HEK293 (cell line): ENCODE measurements around the gene MTMR3.

Source experiments
- CTCF ChIA-PET: fragments of 350-600 bp; formaldehyde crosslinking; extraction: SDS; loops from one replicate; lab custom pipeline; 2021; ENCODE audit warnings: antibody characterized with exemption; lab: Yijun Ruan, JAX
- POLR2A ChIA-PET: fragments of 300-600 bp; formaldehyde crosslinking; extraction: SDS; loops from one replicate; lab custom pipeline; 2020; ENCODE audit warnings: antibody characterized with exemption, inconsistent platforms; lab: Yijun Ruan, JAX
- H3K27ac ChIP-seq: fragments of 200-500 bp; sonication (Bioruptor generic); 2 replicates; pipeline ENCODE4 v1.5.1; 2014; ENCODE audit warnings: low read depth, low read length, control low read depth, inconsistent platforms; ENCODE audit errors: extremely low read depth
- H3K36me3 ChIP-seq, 2 experiments: fragments of 200-500 bp in 1 of 2; sonication (Bioruptor generic) in 1 of 2; 1 replicate in 1 of 2; 2 replicates in 1 of 2; pipeline ENCODE4 v1.5.1; 2014 to 2017; ENCODE audit warnings: inconsistent platforms in 2 of 2, low read length in 2 of 2; ENCODE audit not compliant: control insufficient read depth in 2 of 2, insufficient read depth in 1 of 2
- H3K4me1 ChIP-seq: fragments of 200-500 bp; sonication (Bioruptor generic); 2 replicates; pipeline ENCODE4 v1.5.1; 2014; ENCODE audit warnings: mild to moderate bottlenecking, low read length, inconsistent platforms; ENCODE audit not compliant: control insufficient read depth, insufficient read depth
- H3K4me3 ChIP-seq: 2 replicates; pipeline ENCODE4 v1.5.1; 2011; ENCODE audit warnings: low read depth, mild to moderate bottlenecking, control low read depth, low read length, moderate library complexity
- H3K9me3 ChIP-seq: fragments of 200-500 bp; sonication (Bioruptor generic); 2 replicates; pipeline ENCODE4 v1.5.1; 2014; ENCODE audit warnings: low read depth, low read length, inconsistent platforms; ENCODE audit not compliant: control insufficient read depth, insufficient read depth
- BCL11B ChIP-seq: fragments of 450-650 bp; formaldehyde crosslinking; IDR thresholded peaks from 2 replicates; pipeline ENCODE4 v1.5.1; 2016; ENCODE audit warnings: low read depth, missing biosample characterization, missing genetic modification characterization
- GFI1B ChIP-seq: fragments of 450-650 bp; formaldehyde crosslinking; IDR thresholded peaks from 2 replicates; pipeline ENCODE4 v1.5.1; 2016; ENCODE audit warnings: missing biosample characterization, missing genetic modification characterization
- GLI2 ChIP-seq: fragments of 450-650 bp; formaldehyde crosslinking; IDR thresholded peaks from 2 replicates; pipeline ENCODE4; 2017; ENCODE audit warnings: missing biosample characterization, missing genetic modification characterization, low read depth, borderline replicate concordance
- MZF1 ChIP-seq: fragments of 450-650 bp; formaldehyde crosslinking; IDR thresholded peaks from 2 replicates; pipeline ENCODE4 v1.5.1; 2017; ENCODE audit warnings: missing biosample characterization, missing genetic modification characterization, borderline replicate concordance
- PRDM1 ChIP-seq: fragments of 450-650 bp; formaldehyde crosslinking; IDR thresholded peaks from 2 replicates; pipeline ENCODE4; 2016; ENCODE audit warnings: missing biosample characterization, missing genetic modification characterization
- ZBTB49 ChIP-seq: fragments of 450-650 bp; formaldehyde crosslinking; IDR thresholded peaks from 2 replicates; pipeline ENCODE4 v1.5.1; 2016; ENCODE audit warnings: missing biosample characterization, missing genetic modification characterization, low read depth
- ZBTB8A ChIP-seq: fragments of 450-650 bp; formaldehyde crosslinking; IDR thresholded peaks from 2 replicates; pipeline ENCODE4 v1.5.1; 2016; ENCODE audit warnings: missing biosample characterization, missing genetic modification characterization
- ZNF112 ChIP-seq: fragments of 450-650 bp; formaldehyde crosslinking; IDR thresholded peaks from 2 replicates; pipeline ENCODE4 v1.5.0; 2017; ENCODE audit warnings: missing biosample characterization, missing genetic modification characterization
- ZNF140 ChIP-seq: fragments of 450-650 bp; formaldehyde crosslinking; IDR thresholded peaks from 2 replicates; pipeline ENCODE4 v1.5.1; 2016; ENCODE audit warnings: missing biosample characterization, missing genetic modification characterization
- ZNF148 ChIP-seq: fragments of 450-650 bp; formaldehyde crosslinking; IDR thresholded peaks from 2 replicates; pipeline ENCODE4 v1.5.0; 2017; ENCODE audit warnings: missing biosample characterization, missing genetic modification characterization, borderline replicate concordance
- ZNF169 ChIP-seq: fragments of 450-650 bp; formaldehyde crosslinking; IDR thresholded peaks from 2 replicates; pipeline ENCODE4 v1.5.1; 2016; ENCODE audit warnings: missing biosample characterization, missing genetic modification characterization
- ZNF19 ChIP-seq: fragments of 450-650 bp; formaldehyde crosslinking; IDR thresholded peaks from 2 replicates; pipeline ENCODE4; 2016; ENCODE audit warnings: missing biosample characterization, missing genetic modification characterization, low read depth
- ZNF23 ChIP-seq: fragments of 450-650 bp; formaldehyde crosslinking; IDR thresholded peaks from 2 replicates; pipeline ENCODE4 v1.5.1; 2016; ENCODE audit warnings: missing biosample characterization, missing genetic modification characterization, borderline replicate concordance
- ZNF24 ChIP-seq: fragments of 450-650 bp; formaldehyde crosslinking; IDR thresholded peaks from 2 replicates; pipeline ENCODE4 v1.5.1; 2016; ENCODE audit warnings: missing biosample characterization, missing genetic modification characterization
- ZNF26 ChIP-seq: fragments of 450-650 bp; formaldehyde crosslinking; IDR thresholded peaks from 2 replicates; pipeline ENCODE4 v1.5.1; 2016; ENCODE audit warnings: missing biosample characterization, missing genetic modification characterization
- ZNF292 ChIP-seq: fragments of 450-650 bp; formaldehyde crosslinking; IDR thresholded peaks from 2 replicates; pipeline ENCODE4 v1.5.1; 2016; ENCODE audit warnings: low read depth, missing biosample characterization, missing genetic modification characterization, borderline replicate concordance
- ZNF362 ChIP-seq: fragments of 450-650 bp; formaldehyde crosslinking; IDR thresholded peaks from 2 replicates; pipeline ENCODE4 v1.5.1; 2016; ENCODE audit warnings: missing biosample characterization, missing genetic modification characterization
- ZNF404 ChIP-seq: fragments of 450-650 bp; formaldehyde crosslinking; IDR thresholded peaks from 2 replicates; pipeline ENCODE4 v1.5.1; 2017; ENCODE audit warnings: missing biosample characterization, missing genetic modification characterization
- ZNF416 ChIP-seq: fragments of 450-650 bp; formaldehyde crosslinking; IDR thresholded peaks from 2 replicates; pipeline ENCODE4 v1.5.1; 2016; ENCODE audit warnings: missing biosample characterization, missing genetic modification characterization
- ZNF423 ChIP-seq: fragments of 450-650 bp; formaldehyde crosslinking; IDR thresholded peaks from 2 replicates; pipeline ENCODE4 v1.5.1; 2016; ENCODE audit warnings: missing biosample characterization, missing genetic modification characterization
- ZNF426 ChIP-seq: fragments of 450-650 bp; formaldehyde crosslinking; IDR thresholded peaks from 2 replicates; pipeline ENCODE4 v1.5.1; 2017; ENCODE audit warnings: missing biosample characterization, missing genetic modification characterization, mild to moderate bottlenecking, inconsistent platforms, moderate library complexity
- ZNF433 ChIP-seq: fragments of 450-650 bp; formaldehyde crosslinking; IDR thresholded peaks from 2 replicates; pipeline ENCODE4 v1.5.1; 2016; ENCODE audit warnings: missing biosample characterization, missing genetic modification characterization, low read depth
- ZNF514 ChIP-seq: fragments of 450-650 bp; formaldehyde crosslinking; IDR thresholded peaks from 2 replicates; pipeline ENCODE4 v1.5.1; 2016; ENCODE audit warnings: missing biosample characterization, missing genetic modification characterization
- ZNF530 ChIP-seq: fragments of 450-650 bp; formaldehyde crosslinking; IDR thresholded peaks from 2 replicates; pipeline ENCODE4 v1.5.1; 2016; ENCODE audit warnings: low read depth, missing biosample characterization, missing genetic modification characterization
- ZNF580 ChIP-seq: fragments of 450-650 bp; formaldehyde crosslinking; IDR thresholded peaks from 2 replicates; pipeline ENCODE4 v1.5.1; 2016; ENCODE audit warnings: missing biosample characterization, missing genetic modification characterization
- ZNF610 ChIP-seq: fragments of 450-650 bp; formaldehyde crosslinking; IDR thresholded peaks from 2 replicates; pipeline ENCODE4 v1.5.1; 2016; ENCODE audit warnings: missing biosample characterization, missing genetic modification characterization, borderline replicate concordance
- ZNF704 ChIP-seq: fragments of 450-650 bp; formaldehyde crosslinking; IDR thresholded peaks from 2 replicates; pipeline ENCODE4 v1.5.1; 2016; ENCODE audit warnings: missing biosample characterization, missing genetic modification characterization
- ZNF777 ChIP-seq: fragments of 450-650 bp; formaldehyde crosslinking; IDR thresholded peaks from 2 replicates; pipeline ENCODE4 v1.5.1; 2017; ENCODE audit warnings: missing biosample characterization, missing genetic modification characterization, borderline replicate concordance

Gene MTMR3

GRCh38 chr22:29948385-29948769, 65.4 kb downstream of the MTMR3 start:
- no peaks in the 10 kb centered on the region for H3K36me3 ChIP-seq
- ChIA-PET POLR2A (interaction anchor here (0.6 kb wide), 1 partner anchor 54 kb away, joined by 5 read pairs; no protein-coding TSS in a partner anchor), CTCF (no interaction called here)
- H3K4me1 ChIP-seq: peaks cover 27% of the 10 kb centered on the region
- H3K9me3 ChIP-seq: no peaks in the 10 kb centered on the region
- no peak overlapping the region for H3K27ac ChIP-seq
- TF ChIP-seq ZNF514 (tag by site-specific recombination) (no peak), GFI1B (tag by site-specific recombination) (no peak), ZNF404 (tag by site-specific recombination) (no peak), ZNF426 (tag by site-specific recombination) (no peak), ZBTB8A (tag by site-specific recombination) (no peak), ZNF292 (tag by site-specific recombination) (no peak), ZNF19 (tag by site-specific recombination) (no peak), ZNF23 (tag by site-specific recombination) (no peak), ZNF362 (no peak), ZNF26 (no peak), ZNF416 (tag by site-specific recombination) (no peak), GLI2 (no peak), MZF1 (no peak), ZBTB49 (tag by site-specific recombination) (no peak), ZNF24 (tag by site-specific recombination) (no peak), ZNF140 (no peak), ZNF169 (tag by site-specific recombination) (no peak), ZNF530 (tag by site-specific recombination) (no peak), ZNF433 (tag by site-specific recombination) (no peak), ZNF777 (tag by site-specific recombination) (no peak)
- TF ChIP-seq, all 188 proteins: peak for 0
- H3K4me3 ChIP-seq: no peak overlapping the region

- Histone ChIP-seq H3K4me1 (peaks cover 27% of the 10 kb centered on the region), H3K36me3 (no peaks in the 10 kb centered on the region), H3K27ac (no peak overlapping the region), H3K9me3 (no peaks in the 10 kb centered on the region), H3K4me3 (no peak overlapping the region)
- POLR2A ChIA-PET: interaction anchor here (0.6 kb wide), 1 partner anchor 183 kb away, joined by 7 read pairs; the partner anchor contains the start of genes UQCR10 and ZMAT5
- CTCF ChIA-PET: interaction anchor here (0.6 to 1.4 kb wide), 2 partner anchors 15 to 34 kb away, joined by 3 read pairs; no protein-coding TSS in a partner anchor
- TF ChIP-seq ZNF423 (tag by site-specific recombination): no peak
- no peak for TF ChIP-seq ZNF580 (tag by site-specific recombination)
- no peak for TF ChIP-seq PRDM1 (tag by site-specific recombination)
- TF ChIP-seq ZNF704 (tag by site-specific recombination): no peak
- no peak for TF ChIP-seq ZNF148 (tag by site-specific recombination)
- TF ChIP-seq ZNF112 (tag by site-specific recombination): no peak
- no peak for TF ChIP-seq ZNF610 (tag by site-specific recombination)
- TF ChIP-seq BCL11B (tag by site-specific recombination): no peak
Measured at GRCh38 chr22:29949872-29950271, 66.9 kb downstream of the MTMR3 start.
